GM10266 (cell line): ENCODE results near the gene DDI1.

ENCODE experiments used
- DNase-seq: peaks from one replicate; pipeline ENCODE4 v3.0.0; 2012; ENCODE audit errors: extremely low spot score
- CTCF ChIP-seq: IDR thresholded peaks from 2 replicates; pipeline ENCODE4 v1.5.1; 2012; ENCODE audit warnings: mild to moderate bottlenecking, low read depth; ENCODE audit not compliant: control insufficient read depth, insufficient read depth; ENCODE audit errors: missing control alignments

The DDI1 gene

GRCh38 chr11:104078245-104078644 is 41.8 kb downstream of the DDI1 start:
- DNase-seq: no peak
- no peak for TF ChIP-seq CTCF

GRCh38 chr11:104078995-104079394 is 42.6 kb downstream of the DDI1 start:
- no peak for TF ChIP-seq CTCF
- no peak for DNase-seq

GRCh38 chr11:104086621-104087020 is 50.2 kb downstream of the DDI1 start:
- no peak for DNase-seq
- no peak for TF ChIP-seq CTCF
